Activated T-helper 17 cell treated with anti-CD3 and anti-CD28 coated beads, Interleukin-2, amount 50 U/mL, for 72 hours (primary cell): ENCODE data around the gene NBAS. TPM values are rescaled to one million over a fixed set of nuclear protein-coding genes. Genes with fewer than 3 reads are reported as not detected.

ENCODE experiments used
- ATAC-seq: fragments of 150-1000 bp; cut with Tn5 transposase; replicated peaks from 2 replicates; pipeline ENCODE4 v1.10.0; 2021; ENCODE audit warnings: mild to moderate bottlenecking, moderate library complexity
- H3K27ac Mint-ChIP-seq: one replicate; pipeline ENCODE4 v1.8.0; 2022; ENCODE audit warnings: mixed read lengths
- H3K27me3 Mint-ChIP-seq: one replicate; pipeline ENCODE4 v1.8.0; 2022; ENCODE audit warnings: mixed read lengths
- H3K36me3 Mint-ChIP-seq: one replicate; pipeline ENCODE4 v1.8.0; 2022; ENCODE audit warnings: low read depth, mild to moderate bottlenecking, mixed read lengths
- H3K4me1 Mint-ChIP-seq: one replicate; pipeline ENCODE4 v1.8.0; 2022; ENCODE audit warnings: mixed read lengths
- H3K4me3 Mint-ChIP-seq: one replicate; pipeline ENCODE4 v1.8.0; 2022; ENCODE audit warnings: mild to moderate bottlenecking, mixed read lengths
- H3K9me3 Mint-ChIP-seq: one replicate; pipeline ENCODE4 v1.8.0; 2022; ENCODE audit warnings: mixed read lengths
- total RNA-seq, 2 donors: library from RNA; stranded (reverse); gene quantifications; one replicate each; pipeline ENCODE4 v1.2.3, GENCODE V29; 2022

Gene NBAS
- total RNA-seq, 2 donors from 2014 or later = 36.3 to 39.5 TPM

GRCh38 chr2:15596350-15596749, 35.2 kb upstream of the NBAS start:
- Mint-ChIP-seq H3K27ac (no peak overlapping the region), H3K4me1 (peaks cover 20% of the 10 kb centered on the region), H3K4me3 (no peak overlapping the region), H3K9me3 (no peaks in the 10 kb centered on the region), H3K36me3 (peaks cover 77% of the 10 kb centered on the region), H3K27me3 (no peaks in the 10 kb centered on the region)
- ATAC-seq = no peak

- no peak overlapping the region for H3K27ac Mint-ChIP-seq
- H3K4me3 Mint-ChIP-seq = no peak overlapping the region
- H3K4me1 Mint-ChIP-seq = peaks cover 24% of the 10 kb centered on the region
- H3K9me3 Mint-ChIP-seq = no peaks in the 10 kb centered on the region
- ATAC-seq = no peak
- H3K27me3 Mint-ChIP-seq = no peaks in the 10 kb centered on the region
- H3K36me3 Mint-ChIP-seq = peaks cover 73% of the 10 kb centered on the region
Measured at GRCh38 chr2:15595936-15596335, 34.8 kb upstream of the NBAS start.

- no peaks in the 10 kb centered on the region for H3K9me3 Mint-ChIP-seq
- H3K27ac Mint-ChIP-seq = no peak overlapping the region
- peaks cover 24% of the 10 kb centered on the region for H3K4me1 Mint-ChIP-seq
- no peak for ATAC-seq
- H3K36me3 Mint-ChIP-seq = peaks cover 68% of the 10 kb centered on the region
- no peaks in the 10 kb centered on the region for H3K27me3 Mint-ChIP-seq
- H3K4me3 Mint-ChIP-seq = no peak overlapping the region
Measured at GRCh38 chr2:15595342-15595905, 34.3 kb upstream of the NBAS start.

- Mint-ChIP-seq H3K4me1 (peaks cover 24% of the 10 kb centered on the region), H3K36me3 (peaks cover 60% of the 10 kb centered on the region), H3K27ac (no peak overlapping the region), H3K9me3 (no peaks in the 10 kb centered on the region), H3K4me3 (no peak overlapping the region), H3K27me3 (no peaks in the 10 kb centered on the region)
- ATAC-seq = no peak
Measured at GRCh38 chr2:15594291-15595256, 33.4 kb upstream of the NBAS start.

GRCh38 chr2:15593327-15593705, 32.2 kb upstream of the NBAS start:
- Mint-ChIP-seq H3K36me3 (peaks cover 47% of the 10 kb centered on the region), H3K27me3 (no peaks in the 10 kb centered on the region), H3K27ac (peak overlapping the region; percentile 98), H3K9me3 (no peaks in the 10 kb centered on the region), H3K4me1 (peaks cover 24% of the 10 kb centered on the region), H3K4me3 (peak overlapping the region; percentile 96)
- ATAC-seq = no peak

- Mint-ChIP-seq H3K4me1 (peaks cover 21% of the 10 kb centered on the region), H3K27me3 (no peaks in the 10 kb centered on the region)
Measured at GRCh38 chr2:15591692-15592463, 30.7 kb upstream of the NBAS start, which contains the start of gene DDX1. Gene DDX1, plus strand, starts transcription at chr2:15591868. Its CDS starts 66 bp downstream, at chr2:15591934.

GRCh38 chr2:15591373-15591691, 30.2 kb upstream of the NBAS start:
- Mint-ChIP-seq H3K27me3 (no peaks in the 10 kb centered on the region), H3K4me3 (peak overlapping the region; percentile 96), H3K36me3 (peaks cover 28% of the 10 kb centered on the region), H3K9me3 (no peaks in the 10 kb centered on the region), H3K27ac (peak overlapping the region; percentile 98), H3K4me1 (peaks cover 20% of the 10 kb centered on the region)
- ATAC-seq = no peak

More at GRCh38 chr2:15591692-15592463, 30.7 kb upstream of the NBAS start, which contains the start of gene DDX1:
- H3K4me3 Mint-ChIP-seq = peak within 1 kb of the TSS; percentile 96
- H3K27ac Mint-ChIP-seq = peak within 1 kb of the TSS; percentile 98
- peaks cover 34% of the 10 kb centered on the region for H3K36me3 Mint-ChIP-seq
- H3K9me3 Mint-ChIP-seq = no peaks in the 10 kb centered on the region
- ATAC-seq = peak; percentile 96

GRCh38 chr2:15588329-15588919, 27.3 kb upstream of the NBAS start:
- ATAC-seq = no peak
- Mint-ChIP-seq H3K4me1 (peaks cover 12% of the 10 kb centered on the region), H3K9me3 (no peaks in the 10 kb centered on the region), H3K4me3 (no peak overlapping the region), H3K36me3 (peaks cover 5% of the 10 kb centered on the region), H3K27ac (no peak overlapping the region), H3K27me3 (peaks cover 4% of the 10 kb centered on the region)

- Mint-ChIP-seq H3K9me3 (no peaks in the 10 kb centered on the region), H3K4me1 (no peaks in the 10 kb centered on the region), H3K36me3 (no peaks in the 10 kb centered on the region), H3K27ac (no peak overlapping the region), H3K27me3 (peaks cover 4% of the 10 kb centered on the region), H3K4me3 (no peak overlapping the region)
- no peak for ATAC-seq
Measured at GRCh38 chr2:15584767-15585469, 23.8 kb upstream of the NBAS start.

GRCh38 chr2:15584316-15584715, 23.2 kb upstream of the NBAS start:
- H3K4me1 Mint-ChIP-seq = no peaks in the 10 kb centered on the region
- no peak overlapping the region for H3K27ac Mint-ChIP-seq
- peaks cover 4% of the 10 kb centered on the region for H3K27me3 Mint-ChIP-seq
- no peak for ATAC-seq
- no peaks in the 10 kb centered on the region for H3K36me3 Mint-ChIP-seq
- H3K4me3 Mint-ChIP-seq = no peak overlapping the region
- no peaks in the 10 kb centered on the region for H3K9me3 Mint-ChIP-seq

- Mint-ChIP-seq H3K9me3 (no peaks in the 10 kb centered on the region), H3K27me3 (peaks cover 4% of the 10 kb centered on the region), H3K4me3 (no peak overlapping the region), H3K27ac (no peak overlapping the region), H3K36me3 (no peaks in the 10 kb centered on the region), H3K4me1 (no peaks in the 10 kb centered on the region)
- ATAC-seq = no peak
Measured at GRCh38 chr2:15583826-15584225, 22.7 kb upstream of the NBAS start.

GRCh38 chr2:15582710-15583357, 21.7 kb upstream of the NBAS start:
- H3K4me3 Mint-ChIP-seq = no peak overlapping the region
- H3K9me3 Mint-ChIP-seq = no peaks in the 10 kb centered on the region
- no peak overlapping the region for H3K27ac Mint-ChIP-seq
- no peaks in the 10 kb centered on the region for H3K36me3 Mint-ChIP-seq
- peaks cover 4% of the 10 kb centered on the region for H3K27me3 Mint-ChIP-seq
- ATAC-seq = no peak
- no peaks in the 10 kb centered on the region for H3K4me1 Mint-ChIP-seq

GRCh38 chr2:15580451-15580850, 19.3 kb upstream of the NBAS start:
- Mint-ChIP-seq H3K9me3 (no peaks in the 10 kb centered on the region), H3K4me1 (no peaks in the 10 kb centered on the region), H3K4me3 (no peak overlapping the region), H3K27ac (no peak overlapping the region), H3K27me3 (peaks cover 2% of the 10 kb centered on the region), H3K36me3 (no peaks in the 10 kb centered on the region)
- ATAC-seq = no peak
